Keratinocyte (primary cell): ENCODE data around the gene NCOA3.

Experiments used
- EZH2 ChIP-seq: IDR thresholded peaks from one replicate; pipeline ENCODE4 v1.6.1; 2012; ENCODE audit warnings: inconsistent platforms, mild to moderate bottlenecking, low read length, moderate library complexity
- TF ChIP-seq, protein P1 (sequence below), 3 experiments: IDR thresholded peaks in 1 of 3; conservative IDR thresholded peaks in 1 of 3; optimal IDR thresholded peaks in 1 of 3; 2 replicates in 2 of 3; 3 replicates in 1 of 3; pipeline versions ENCODE3 to v1.5.1; 2011; ENCODE audit warnings: low read length in 3 of 3, mild to moderate bottlenecking in 3 of 3, moderate library complexity in 2 of 3, control low read depth in 1 of 3, inconsistent platforms in 1 of 3; ENCODE audit not compliant: insufficient read depth in 2 of 3; ENCODE audit errors: extremely low read depth in 1 of 3

DNA sequence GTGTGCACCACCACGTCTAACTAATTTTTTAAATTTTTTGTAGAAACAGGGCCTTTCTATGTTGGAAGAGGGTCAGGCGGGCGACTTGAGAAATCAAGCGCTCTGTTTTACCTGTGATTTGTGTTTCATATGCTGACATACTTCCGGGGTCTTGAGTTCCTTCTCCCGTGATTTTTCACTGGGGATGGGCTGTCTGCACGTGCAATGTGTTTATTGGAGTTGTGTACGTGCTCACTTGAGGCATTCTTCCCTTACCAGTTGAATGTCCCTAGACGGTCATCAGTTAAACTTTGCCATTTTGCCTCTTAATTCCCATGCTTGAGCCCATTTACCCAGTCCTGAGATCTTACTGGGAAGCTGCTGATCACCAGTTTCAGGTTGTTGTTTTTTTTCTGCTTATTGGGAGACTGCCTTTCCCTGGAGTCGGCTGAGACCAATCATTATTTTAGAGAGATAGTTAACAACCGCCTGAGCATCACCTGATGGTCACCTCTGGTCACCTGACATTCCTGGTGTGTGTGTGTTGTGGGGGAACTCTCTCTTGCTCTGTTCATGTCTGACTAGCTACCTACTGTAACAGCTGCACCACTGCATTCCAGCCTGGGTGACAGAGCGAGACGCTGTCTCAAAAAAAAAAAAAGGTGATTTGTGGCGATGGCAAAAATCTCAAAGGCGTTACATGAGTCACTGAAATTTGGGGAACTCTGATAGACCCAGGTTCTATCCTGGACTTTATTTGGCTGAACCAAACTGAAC, 34.8 kb upstream of the NCOA3 start:
- TF ChIP-seq, protein P1, sequence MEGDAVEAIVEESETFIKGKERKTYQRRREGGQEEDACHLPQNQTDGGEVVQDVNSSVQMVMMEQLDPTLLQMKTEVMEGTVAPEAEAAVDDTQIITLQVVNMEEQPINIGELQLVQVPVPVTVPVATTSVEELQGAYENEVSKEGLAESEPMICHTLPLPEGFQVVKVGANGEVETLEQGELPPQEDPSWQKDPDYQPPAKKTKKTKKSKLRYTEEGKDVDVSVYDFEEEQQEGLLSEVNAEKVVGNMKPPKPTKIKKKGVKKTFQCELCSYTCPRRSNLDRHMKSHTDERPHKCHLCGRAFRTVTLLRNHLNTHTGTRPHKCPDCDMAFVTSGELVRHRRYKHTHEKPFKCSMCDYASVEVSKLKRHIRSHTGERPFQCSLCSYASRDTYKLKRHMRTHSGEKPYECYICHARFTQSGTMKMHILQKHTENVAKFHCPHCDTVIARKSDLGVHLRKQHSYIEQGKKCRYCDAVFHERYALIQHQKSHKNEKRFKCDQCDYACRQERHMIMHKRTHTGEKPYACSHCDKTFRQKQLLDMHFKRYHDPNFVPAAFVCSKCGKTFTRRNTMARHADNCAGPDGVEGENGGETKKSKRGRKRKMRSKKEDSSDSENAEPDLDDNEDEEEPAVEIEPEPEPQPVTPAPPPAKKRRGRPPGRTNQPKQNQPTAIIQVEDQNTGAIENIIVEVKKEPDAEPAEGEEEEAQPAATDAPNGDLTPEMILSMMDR (optimal IDR thresholded peaks at IDR 0.05 in 1 of 3, IDR thresholded peaks at IDR 0.05 in 1 of 3, conservative IDR thresholded peaks at IDR 0.05 in 1 of 3; ENCODE audit: extremely low read depth in 1 of 3, insufficient read depth in 2 of 3, low read length in 3 of 3), result no peak
- TF ChIP-seq EZH2, result no peak
